ENCODE measurements around the gene NEURL3. TPM values are rescaled to one million over a fixed set of nuclear protein-coding genes. Genes with fewer than 3 reads are reported as not detected.

The NEURL3 gene
- total RNA-seq, 1 donor from 2014 or later = 0.29 TPM

DNA sequence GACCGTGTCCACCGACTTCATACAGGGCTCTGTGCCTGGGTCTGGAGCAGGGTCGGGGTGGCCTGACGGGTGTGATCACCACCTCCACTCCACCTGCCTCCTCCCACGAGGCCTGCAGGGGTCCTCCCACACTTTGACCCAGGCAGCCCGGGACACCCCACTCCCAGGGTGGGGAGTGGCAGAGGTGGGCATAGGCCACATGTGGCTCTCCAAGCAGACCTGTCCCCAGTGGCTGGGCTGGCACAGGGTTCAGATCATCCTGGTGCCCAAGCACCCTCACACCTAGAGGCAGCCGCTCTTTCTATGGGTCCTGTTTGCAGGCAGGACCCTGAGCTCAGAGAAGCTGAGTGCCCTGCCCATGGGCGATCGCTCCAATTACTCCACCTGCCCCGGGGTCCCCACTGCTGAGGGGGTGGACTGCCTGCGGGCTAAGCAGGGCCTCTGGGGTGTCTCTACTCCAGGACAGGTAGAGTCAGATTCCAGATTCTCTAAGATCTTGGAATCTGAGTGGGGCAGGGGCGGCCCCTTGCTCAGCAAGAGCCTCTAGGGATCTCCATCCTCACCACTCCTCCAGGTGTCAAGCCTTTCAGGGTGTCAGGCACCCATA lies 1.4 kb downstream of the NEURL3 start:
- Histone ChIP-seq H3K27ac (no peak overlapping the region), H3K4me3 (no peak overlapping the region), H3K36me3 (no peaks in the 10 kb centered on the region), H3K4me1 (peaks cover 26% of the 10 kb centered on the region), H3K27me3 (peaks cover 9% of the 10 kb centered on the region), H3K9me3 (no peaks in the 10 kb centered on the region)
- DNase-seq = no peak
- intact Hi-C loops (cut with DNase I) = no loop called here
- TF ChIP-seq, protein P1, sequence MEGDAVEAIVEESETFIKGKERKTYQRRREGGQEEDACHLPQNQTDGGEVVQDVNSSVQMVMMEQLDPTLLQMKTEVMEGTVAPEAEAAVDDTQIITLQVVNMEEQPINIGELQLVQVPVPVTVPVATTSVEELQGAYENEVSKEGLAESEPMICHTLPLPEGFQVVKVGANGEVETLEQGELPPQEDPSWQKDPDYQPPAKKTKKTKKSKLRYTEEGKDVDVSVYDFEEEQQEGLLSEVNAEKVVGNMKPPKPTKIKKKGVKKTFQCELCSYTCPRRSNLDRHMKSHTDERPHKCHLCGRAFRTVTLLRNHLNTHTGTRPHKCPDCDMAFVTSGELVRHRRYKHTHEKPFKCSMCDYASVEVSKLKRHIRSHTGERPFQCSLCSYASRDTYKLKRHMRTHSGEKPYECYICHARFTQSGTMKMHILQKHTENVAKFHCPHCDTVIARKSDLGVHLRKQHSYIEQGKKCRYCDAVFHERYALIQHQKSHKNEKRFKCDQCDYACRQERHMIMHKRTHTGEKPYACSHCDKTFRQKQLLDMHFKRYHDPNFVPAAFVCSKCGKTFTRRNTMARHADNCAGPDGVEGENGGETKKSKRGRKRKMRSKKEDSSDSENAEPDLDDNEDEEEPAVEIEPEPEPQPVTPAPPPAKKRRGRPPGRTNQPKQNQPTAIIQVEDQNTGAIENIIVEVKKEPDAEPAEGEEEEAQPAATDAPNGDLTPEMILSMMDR (IDR thresholded peaks at IDR 0.05) = no peak
- no peak for ATAC-seq

DNA sequence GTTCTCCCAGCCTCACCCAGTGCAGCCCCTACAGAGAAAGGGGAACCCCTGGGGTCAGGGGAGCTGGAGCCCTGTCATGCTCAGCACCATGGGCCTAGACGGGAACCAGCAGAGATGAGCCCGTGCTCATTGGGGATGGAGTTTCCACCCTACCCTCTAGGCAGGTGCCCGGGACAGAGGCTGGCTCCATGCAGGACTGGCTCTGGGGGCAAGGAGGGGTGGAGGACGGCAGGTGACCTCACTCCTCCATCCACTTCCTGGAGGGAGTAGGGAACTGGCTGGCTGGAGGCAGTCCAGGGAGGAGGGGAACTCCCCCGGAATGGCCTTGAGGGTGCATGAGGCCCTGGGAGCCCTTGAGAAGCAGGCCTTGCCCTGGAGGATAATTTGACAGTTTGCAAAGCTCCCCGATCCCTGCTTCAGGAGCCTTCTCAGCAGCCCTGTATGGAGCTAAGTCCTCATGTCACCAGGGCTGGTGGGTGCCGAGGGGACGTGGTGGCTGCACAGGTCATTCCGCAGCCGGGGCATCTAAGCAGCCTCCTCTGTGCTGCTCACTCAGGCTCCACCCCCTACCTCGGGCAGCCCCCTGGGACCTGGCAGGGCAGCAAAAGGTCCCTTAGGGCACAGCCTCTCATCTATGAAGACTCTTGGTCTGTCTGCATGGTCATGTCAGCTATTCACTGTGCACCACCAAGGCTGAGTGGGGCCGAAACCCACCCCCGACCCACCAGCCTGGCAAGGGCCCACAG lies 2.1 kb downstream of the NEURL3 start:
- H3K27ac ChIP-seq = no peak overlapping the region
- no peaks in the 10 kb centered on the region for H3K36me3 ChIP-seq
- no peak overlapping the region for H3K4me3 ChIP-seq
- TF ChIP-seq, protein P1 (IDR thresholded peaks at IDR 0.05) = no peak
- peak; percentile 16 for ATAC-seq
- no peak for DNase-seq
- H3K27me3 ChIP-seq = peaks cover 9% of the 10 kb centered on the region
- intact Hi-C loops (cut with DNase I) = no loop called here
- H3K4me1 ChIP-seq = peaks cover 23% of the 10 kb centered on the region
- no peaks in the 10 kb centered on the region for H3K9me3 ChIP-seq

DNA sequence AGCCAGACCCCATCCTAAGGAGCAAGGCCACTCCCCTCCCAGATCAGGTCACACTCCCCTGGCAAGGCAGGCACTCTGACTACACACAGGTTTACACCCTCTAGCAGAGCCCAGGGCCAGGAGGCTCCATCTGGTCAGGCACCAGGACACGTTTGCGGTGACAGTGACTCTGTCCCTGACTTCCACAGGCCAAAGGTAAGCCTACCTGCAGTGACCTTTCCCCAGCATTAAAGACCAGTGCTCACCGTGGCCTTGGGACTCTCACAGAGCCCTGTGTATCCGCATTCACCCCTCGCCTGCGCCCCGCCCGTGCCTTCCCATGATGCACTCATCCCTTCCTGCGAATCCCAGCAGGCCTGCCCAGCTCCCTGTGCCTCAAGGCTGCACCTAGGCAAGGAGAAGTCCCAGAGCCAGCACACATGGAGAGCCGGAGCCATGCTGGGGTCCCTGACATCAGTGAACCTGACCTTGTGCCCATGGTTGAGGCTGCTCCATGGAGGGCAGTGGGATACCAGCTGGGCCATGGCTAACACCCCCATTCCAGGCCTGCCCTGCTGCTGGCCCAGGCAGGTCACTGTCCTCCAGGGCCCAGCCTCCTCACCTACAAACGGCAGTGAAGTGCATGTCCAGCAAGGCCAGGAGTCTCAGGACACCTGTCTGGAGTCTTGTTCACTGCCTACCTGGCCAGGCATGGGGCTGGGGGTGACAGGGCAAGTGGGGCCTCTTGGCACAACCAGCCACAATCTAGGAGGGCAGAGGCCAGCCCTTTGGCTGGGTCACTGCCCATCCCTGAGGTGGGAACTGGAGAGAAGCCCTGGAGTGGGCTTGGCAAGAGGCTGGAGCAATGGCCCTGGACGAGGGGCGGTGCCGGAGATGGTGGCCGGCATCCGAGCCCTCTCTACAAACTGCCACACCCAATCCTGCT lies 3.0 kb downstream of the NEURL3 start:
- no peaks in the 10 kb centered on the region for H3K36me3 ChIP-seq
- no peaks in the 10 kb centered on the region for H3K9me3 ChIP-seq
- H3K4me3 ChIP-seq = no peak overlapping the region
- TF ChIP-seq, protein P1 (IDR thresholded peaks at IDR 0.05) = no peak
- H3K27ac ChIP-seq = no peak overlapping the region
- intact Hi-C loops (cut with DNase I) = no loop called here
- peaks cover 17% of the 10 kb centered on the region for H3K4me1 ChIP-seq
- DNase-seq (no peak), ATAC-seq (no peak)
- H3K27me3 ChIP-seq = peaks cover 9% of the 10 kb centered on the region

DNA sequence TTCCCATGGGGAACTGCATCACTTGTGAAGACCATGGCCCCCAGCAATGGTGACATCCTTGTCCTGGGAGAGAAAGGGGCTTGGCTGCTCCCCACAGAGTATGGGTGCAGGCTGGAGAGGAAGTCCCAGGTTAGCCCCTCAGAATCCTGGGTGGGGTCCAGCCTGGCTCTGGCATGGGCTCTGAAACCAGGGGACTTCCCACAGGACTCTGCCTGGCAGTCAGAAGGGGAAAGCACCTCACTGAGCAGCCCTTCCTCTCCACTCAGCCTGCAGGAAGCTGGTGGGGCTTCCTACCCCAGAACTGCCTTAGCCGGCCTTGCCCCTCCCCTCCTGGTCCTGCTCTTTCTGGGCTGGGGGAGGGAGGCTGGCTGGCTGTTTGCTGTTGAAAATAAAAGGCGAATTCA lies 3.7 kb downstream of the NEURL3 start:
- intact Hi-C loops (cut with DNase I) = no loop called here
- Histone ChIP-seq H3K27ac (no peak overlapping the region), H3K36me3 (no peaks in the 10 kb centered on the region), H3K4me3 (no peak overlapping the region), H3K27me3 (peaks cover 9% of the 10 kb centered on the region), H3K9me3 (no peaks in the 10 kb centered on the region), H3K4me1 (peaks cover 17% of the 10 kb centered on the region)
- DNase-seq (no peak), ATAC-seq (peak; percentile 16)
- TF ChIP-seq, protein P1 (IDR thresholded peaks at IDR 0.05) = no peak

DNA sequence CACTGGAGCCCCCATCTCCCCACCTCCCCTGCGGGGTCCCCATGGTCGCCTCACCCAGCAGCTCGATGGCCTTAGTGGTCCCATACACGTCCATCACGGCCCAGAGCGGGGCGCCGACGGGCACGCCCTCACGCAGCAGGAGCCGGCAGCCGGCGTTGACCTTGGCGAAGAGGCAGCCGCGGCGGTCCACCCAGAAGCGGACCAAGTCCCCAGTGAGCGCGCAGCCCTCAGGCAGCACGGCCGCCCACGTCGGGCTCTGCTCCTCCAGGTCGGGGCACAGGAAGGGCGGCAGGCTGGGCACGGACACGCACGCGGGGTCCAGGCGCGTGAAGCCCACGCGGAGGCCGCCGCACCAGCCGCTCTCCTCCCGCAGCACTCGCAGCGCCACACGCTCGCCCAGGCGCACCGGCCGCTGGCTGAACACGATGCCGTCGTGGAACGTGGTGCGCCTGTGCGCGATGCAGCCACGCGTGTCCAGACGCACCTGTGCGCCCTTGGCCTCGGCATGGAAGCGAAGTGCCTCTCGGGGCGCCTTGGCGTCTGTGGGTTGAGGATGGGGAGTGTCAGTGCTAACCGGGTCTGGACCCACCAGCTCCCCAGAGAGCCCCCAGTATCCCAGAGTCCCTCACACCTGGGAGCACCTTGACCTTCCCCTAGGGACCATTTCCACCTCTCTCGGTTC lies 4.6 kb downstream of the NEURL3 start:
- Histone ChIP-seq H3K9me3 (no peaks in the 10 kb centered on the region), H3K36me3 (no peaks in the 10 kb centered on the region), H3K4me3 (no peak overlapping the region), H3K27ac (no peak overlapping the region), H3K4me1 (peaks cover 17% of the 10 kb centered on the region), H3K27me3 (peaks cover 9% of the 10 kb centered on the region)
- intact Hi-C loops (cut with DNase I) = no loop called here
- no peak for DNase-seq
- TF ChIP-seq, protein P1 (IDR thresholded peaks at IDR 0.05) = no peak
- no peak for ATAC-seq

Data from upper lobe of right lung (tissue), 1 donor.